Endothelial cell of umbilical vein (primary cell): Measurements from ENCODE around the gene NUMA1. TPM values are rescaled to one million over a fixed set of nuclear protein-coding genes. Genes with fewer than 3 reads are reported as not detected.
A peak's percentile ranks its signal among the peaks of the same experiment; 100 is the strongest.

ENCODE experiments used
- BruUV-seq: library from RNA; stranded (reverse); fragments of 400-500 nt; replicated peaks from 2 replicates; lab custom pipeline; 2021; lab: Mats Ljungman, UMichigan
- CTCF ChIA-PET: fragments of 300-600, 350-600 bp; sonication (Branson Sonifier 250); formaldehyde crosslinking; loops from one replicate; lab custom pipeline; 2021; ENCODE audit warnings: antibody characterized with exemption, inconsistent platforms; lab: Charles Lee
- POLR2A ChIA-PET: fragments of 300-600, 350-600 bp; sonication (Branson Sonifier 250); formaldehyde crosslinking; loops from one replicate; lab custom pipeline; 2021; ENCODE audit warnings: antibody characterized with exemption, inconsistent platforms; lab: Charles Lee
- DNase-seq: peaks from one replicate; pipeline ENCODE4 v3.0.0-alpha.2; 2011; ENCODE audit warnings: low read depth, low spot score
- FAIRE-seq: peaks from 2 replicates; lab custom pipeline; 2011; peaks lifted over from hg19 to GRCh38; lab: Jason Lieb, UNC
- H2AFZ ChIP-seq: 2 replicates; pipeline ENCODE4 v1.6.0; 2012; ENCODE audit warnings: low read depth, low read length, control low read depth, inconsistent platforms
- H3K27ac ChIP-seq: 2 replicates; pipeline ENCODE4 v1.5.1; 2011; ENCODE audit warnings: low read depth, mild to moderate bottlenecking, control low read depth, low read length, moderate library complexity; ENCODE audit not compliant: insufficient read depth
- H3K27me3 ChIP-seq, 2 experiments: 2 replicates each; pipeline versions ENCODE4 v1.6.0 to v1.6.1; 2011; ENCODE audit warnings: low read length in 2 of 2, mixed read lengths in 1 of 2; ENCODE audit not compliant: control insufficient read depth in 2 of 2, insufficient read depth in 2 of 2
- H3K36me3 ChIP-seq, 2 experiments: 2 replicates in 1 of 2; 3 replicates in 1 of 2; pipeline ENCODE4 v1.5.1; 2011; ENCODE audit warnings: low read length in 2 of 2, mild to moderate bottlenecking in 1 of 2, moderate library complexity in 1 of 2; ENCODE audit not compliant: control insufficient read depth in 2 of 2, insufficient read depth in 2 of 2; ENCODE audit errors: extremely low read depth in 1 of 2
- H3K4me1 ChIP-seq: 3 replicates; pipeline ENCODE4 v1.5.1; 2011; ENCODE audit warnings: mild to moderate bottlenecking, low read length; ENCODE audit not compliant: control insufficient read depth, insufficient read depth; ENCODE audit errors: extremely low read depth
- H3K4me2 ChIP-seq: 2 replicates; pipeline ENCODE4 v1.6.1; 2011; ENCODE audit warnings: low read length, control low read depth, mixed read lengths; ENCODE audit not compliant: insufficient read depth
- H3K4me3 ChIP-seq, 3 experiments: fragments of 200-600 bp in 1 of 3; sonication (generic), shearing (Covaris generic) in 1 of 3; replicated peaks in 1 of 3; 2 replicates each; pipeline ENCODE4 v1.5.1; 2011 to 2016; ENCODE audit warnings: control low read depth in 3 of 3, low read length in 3 of 3, mild to moderate bottlenecking in 2 of 3, inconsistent platforms in 1 of 3, low read depth in 1 of 3, moderate library complexity in 1 of 3; ENCODE audit not compliant: insufficient read depth in 1 of 3
- H3K79me2 ChIP-seq: 2 replicates; pipeline ENCODE4 v1.6.0; 2012; ENCODE audit warnings: low read length, inconsistent platforms; ENCODE audit not compliant: control insufficient read depth, insufficient read depth
- H3K9ac ChIP-seq: replicated peaks from 2 replicates; pipeline ENCODE3; 2011; ENCODE audit warnings: low read length, control low read depth; ENCODE audit not compliant: insufficient read depth; ENCODE audit errors: extremely low read depth
- H3K9me1 ChIP-seq: replicated peaks from 3 replicates; pipeline ENCODE4 v1.6.0; 2011; ENCODE audit warnings: mild to moderate bottlenecking, low read length; ENCODE audit not compliant: control insufficient read depth, insufficient read depth; ENCODE audit errors: extremely low read depth
- H3K9me3 ChIP-seq: replicated peaks from 2 replicates; pipeline ENCODE4 v1.5.1; 2012; ENCODE audit warnings: low read length, inconsistent platforms; ENCODE audit not compliant: control insufficient read depth, insufficient read depth
- H4K20me1 ChIP-seq: replicated peaks from 2 replicates; pipeline ENCODE3; 2011; ENCODE audit warnings: mild to moderate bottlenecking, low read length; ENCODE audit not compliant: control insufficient read depth, insufficient read depth; ENCODE audit errors: extremely low read depth
- EZH2 ChIP-seq: IDR thresholded peaks from 2 replicates; pipeline ENCODE4 v1.6.1; 2012; ENCODE audit warnings: borderline replicate concordance, low read depth, mild to moderate bottlenecking, moderate library complexity, low read length, inconsistent platforms; ENCODE audit not compliant: severe bottlenecking
- FOS ChIP-seq: IDR thresholded peaks from 2 replicates; pipeline ENCODE4 v1.6.1; 2011; ENCODE audit warnings: mild to moderate bottlenecking, low read length, moderate library complexity, borderline replicate concordance; ENCODE audit not compliant: insufficient read depth
- GATA2 ChIP-seq: IDR thresholded peaks from 2 replicates; pipeline ENCODE4 v1.7.0; 2011; ENCODE audit warnings: low read depth, mild to moderate bottlenecking, moderate library complexity, mixed read lengths, low read length; ENCODE audit not compliant: insufficient read length, insufficient read depth
- JUN ChIP-seq: IDR thresholded peaks from 2 replicates; pipeline ENCODE4 v1.6.1; 2011; ENCODE audit warnings: borderline replicate concordance, low read depth; ENCODE audit not compliant: insufficient read length, insufficient read depth
- MYC ChIP-seq: IDR thresholded peaks from one replicate; pipeline ENCODE4 v1.6.1; 2011; ENCODE audit warnings: mild to moderate bottlenecking, low read depth, low read length
- POLR2A ChIP-seq: IDR thresholded peaks from 2 replicates; pipeline ENCODE4 v1.6.1; 2012; ENCODE audit warnings: low read depth, mild to moderate bottlenecking, control low read depth, low read length
- POLR2AphosphoS5 ChIP-seq: IDR thresholded peaks from 2 replicates; pipeline ENCODE4 v1.6.1; 2012; ENCODE audit warnings: low read depth, mild to moderate bottlenecking, control low read depth, low read length, moderate library complexity; ENCODE audit not compliant: insufficient read depth
- dilution Hi-C: fragments of 300-500 bp; cut with MboI; formaldehyde crosslinking; loops from one replicate; pipeline ENCODE4 v1.15.0; 2019; ENCODE audit warnings: low sequenced_read_pairs; ENCODE audit not compliant: extremely low pct_ligation_motif_present
- intact Hi-C: fragments of 100-400 bp; cut with micrococcal nuclease; formaldehyde crosslinking; loops from one replicate; pipeline ENCODE4 v1.10.0; 2022
- polyA plus RNA-seq, 4 experiments: library from polyadenylated mRNA; depleted of rRNA in 3 of 4; stranded (reverse) in 3 of 4; unstranded in 1 of 4; fragments of >200 nt; gene quantifications; 2 replicates each; pipeline versions ENCODE4 v1.2.1 to v1.2.3, GENCODE V29; 2011 to 2012; ENCODE audit warnings: missing spikeins in 1 of 4
- total RNA-seq: library from RNA; stranded (reverse); gene quantifications from 2 replicates; pipeline ENCODE4 v1.2.3, GENCODE V29; 2021
- TF ChIP-seq, protein P1 (sequence below), 2 donors: IDR thresholded peaks; 1 replicate in 1 of 2; 2 replicates in 1 of 2; pipeline ENCODE4 v1.5.1; 2011; ENCODE audit warnings: low read length in 2 of 2, mild to moderate bottlenecking in 2 of 2, moderate library complexity in 2 of 2, control low read depth in 1 of 2, inconsistent platforms in 1 of 2, low read depth in 1 of 2; ENCODE audit not compliant: insufficient read depth in 1 of 2; ENCODE audit errors: extremely low read depth in 1 of 2
- TF ChIP-seq, protein P2 (sequence below): IDR thresholded peaks from 2 replicates; pipeline ENCODE4 v1.6.1; 2011; ENCODE audit not compliant: insufficient read depth, insufficient read length

The NUMA1 gene
- total and polyA plus RNA-seq, 2 donors (not counting 3 experiments of a cell fraction or from before 2014, with no cell fraction given), result 120 to 164 TPM

DNA sequence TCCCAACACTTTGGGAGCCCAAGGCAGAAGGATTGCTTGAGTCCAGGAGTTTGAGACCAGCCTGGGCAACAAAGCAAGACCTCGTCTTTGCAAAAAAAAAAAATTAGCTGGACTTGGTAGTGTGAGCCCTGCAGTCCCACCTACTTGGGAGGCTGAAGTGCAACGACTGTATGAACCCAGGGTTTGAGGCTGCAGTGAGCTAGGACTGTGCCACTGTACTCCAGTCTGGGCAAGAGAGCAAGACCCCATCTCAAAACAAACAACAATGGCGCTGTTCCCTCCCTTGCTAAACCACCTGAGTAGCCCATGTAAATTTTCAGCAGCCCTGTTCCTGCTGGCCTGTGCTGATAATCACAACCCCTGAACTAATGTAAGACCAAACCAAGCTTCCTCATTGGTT lies 19.7 kb upstream of the NUMA1 start:
- Histone ChIP-seq H3K27me3 (no peaks in the 10 kb centered on the region), H3K79me2 (peaks cover 29% of the 10 kb centered on the region), H3K9me1 (no peaks in the 10 kb centered on the region), H4K20me1 (no peaks in the 10 kb centered on the region), H3K9me3 (no peaks in the 10 kb centered on the region), H3K36me3 (peaks cover 11 to 19% of the 10 kb centered on the region in 2 experiments), H3K4me2 (peak overlapping the region; percentile 14), H3K4me1 (peaks cover 26% of the 10 kb centered on the region), H3K4me3 (no peak overlapping the region), H3K27ac (no peak overlapping the region), H3K9ac (no peak overlapping the region), H2AFZ (no peak overlapping the region)
- no peak for TF ChIP-seq FOS
- TF ChIP-seq GATA2, result no peak
- TF ChIP-seq, protein P1, sequence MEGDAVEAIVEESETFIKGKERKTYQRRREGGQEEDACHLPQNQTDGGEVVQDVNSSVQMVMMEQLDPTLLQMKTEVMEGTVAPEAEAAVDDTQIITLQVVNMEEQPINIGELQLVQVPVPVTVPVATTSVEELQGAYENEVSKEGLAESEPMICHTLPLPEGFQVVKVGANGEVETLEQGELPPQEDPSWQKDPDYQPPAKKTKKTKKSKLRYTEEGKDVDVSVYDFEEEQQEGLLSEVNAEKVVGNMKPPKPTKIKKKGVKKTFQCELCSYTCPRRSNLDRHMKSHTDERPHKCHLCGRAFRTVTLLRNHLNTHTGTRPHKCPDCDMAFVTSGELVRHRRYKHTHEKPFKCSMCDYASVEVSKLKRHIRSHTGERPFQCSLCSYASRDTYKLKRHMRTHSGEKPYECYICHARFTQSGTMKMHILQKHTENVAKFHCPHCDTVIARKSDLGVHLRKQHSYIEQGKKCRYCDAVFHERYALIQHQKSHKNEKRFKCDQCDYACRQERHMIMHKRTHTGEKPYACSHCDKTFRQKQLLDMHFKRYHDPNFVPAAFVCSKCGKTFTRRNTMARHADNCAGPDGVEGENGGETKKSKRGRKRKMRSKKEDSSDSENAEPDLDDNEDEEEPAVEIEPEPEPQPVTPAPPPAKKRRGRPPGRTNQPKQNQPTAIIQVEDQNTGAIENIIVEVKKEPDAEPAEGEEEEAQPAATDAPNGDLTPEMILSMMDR (IDR thresholded peaks at IDR 0.05; ENCODE audit: extremely low read depth in 1 of 2, insufficient read depth in 1 of 2, low read depth in 1 of 2, low read length in 2 of 2), result no peak
- TF ChIP-seq POLR2A, result no peak
- ChIA-PET CTCF (interaction anchor here (0.8 to 3.4 kb wide), 7 partner anchors 9 to 80 kb away, joined by 3 to 35 read pairs (median 6); no protein-coding TSS in a partner anchor), POLR2A (interaction anchor here (1.2 kb wide), 1 partner anchor 12 kb away, joined by 3 read pairs; the partner anchor contains the start of gene ANAPC15)
- BruUV-seq, result no TSS peak
- dilution Hi-C loops (no loop called here), intact Hi-C loops (no loop called here)
- FAIRE-seq (no peak), DNase-seq (no peak)

DNA sequence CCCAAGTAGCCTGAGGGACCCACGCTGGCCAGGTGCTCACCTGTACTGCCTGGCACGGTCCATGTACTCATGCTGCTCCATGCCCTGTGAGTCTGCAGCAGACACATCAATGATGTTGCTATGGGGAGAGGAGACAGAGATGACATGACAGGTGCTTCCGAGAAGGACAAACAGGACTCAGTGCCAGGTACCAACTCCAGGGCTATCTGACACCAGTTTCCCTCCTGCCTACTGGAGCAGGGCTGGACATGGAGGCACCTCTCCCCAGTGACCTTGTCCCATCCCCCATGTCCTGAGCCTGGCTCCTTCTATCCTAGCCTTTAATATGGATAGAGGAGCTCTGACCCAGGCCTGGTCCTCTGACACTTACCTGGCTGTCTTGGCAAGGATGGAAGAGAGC lies 18.4 kb upstream of the NUMA1 start:
- TF ChIP-seq MYC (no peak), JUN (no peak), POLR2A (no peak), EZH2 (no peak), POLR2AphosphoS5 (no peak), GATA2 (no peak), FOS (no peak)
- TF ChIP-seq, protein P1 (IDR thresholded peaks at IDR 0.05; ENCODE audit: extremely low read depth in 1 of 2, insufficient read depth in 1 of 2, low read depth in 1 of 2, low read length in 2 of 2), result no peak
- TF ChIP-seq, protein P2, sequence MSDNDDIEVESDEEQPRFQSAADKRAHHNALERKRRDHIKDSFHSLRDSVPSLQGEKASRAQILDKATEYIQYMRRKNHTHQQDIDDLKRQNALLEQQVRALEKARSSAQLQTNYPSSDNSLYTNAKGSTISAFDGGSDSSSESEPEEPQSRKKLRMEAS, result no peak
- intact Hi-C loops, result no loop called here
- Histone ChIP-seq H3K9ac (no peak overlapping the region), H3K36me3 (peaks cover 11 to 23% of the 10 kb centered on the region in 2 experiments), H3K4me3 (no peak overlapping the region), H2AFZ (no peak overlapping the region), H3K9me1 (no peaks in the 10 kb centered on the region), H3K9me3 (no peaks in the 10 kb centered on the region), H4K20me1 (no peaks in the 10 kb centered on the region), H3K27ac (no peak overlapping the region), H3K27me3 (no peaks in the 10 kb centered on the region), H3K4me1 (peaks cover 26% of the 10 kb centered on the region), H3K4me2 (no peak overlapping the region), H3K79me2 (peaks cover 29% of the 10 kb centered on the region)
- CTCF ChIA-PET, result interaction anchor here (1.4 to 3.4 kb wide), 2 partner anchors 45 to 73 kb away, joined by 6 to 35 read pairs; no protein-coding TSS in a partner anchor
- FAIRE-seq (no peak), DNase-seq (no peak)
- POLR2A ChIA-PET, result no interaction called here
- BruUV-seq, result no TSS peak
- dilution Hi-C loops, result no loop called here
